HCT116 (cell line): Measurements from ENCODE around the gene GNA12. TPM values are rescaled to one million over a fixed set of nuclear protein-coding genes. Genes with fewer than 3 reads are reported as not detected.

Experiments
- ATAC-seq: fragments of 200-7000 bp; cut with Tn5 transposase; 2 replicates; pipeline ENCODE4 v1.9.1; 2020; ENCODE audit warnings: mild to moderate bottlenecking, moderate library complexity
- BruUV-seq: library from RNA; stranded (reverse); fragments of 400-500 nt; replicated peaks from 2 replicates; lab custom pipeline; 2021; lab: Mats Ljungman, UMichigan
- CTCF ChIA-PET: fragments of 300-600 bp; sonication (Branson Sonifier 250); formaldehyde crosslinking; loops from one replicate; lab custom pipeline; 2021; ENCODE audit warnings: antibody characterized with exemption; lab: Charles Lee
- POLR2A ChIA-PET: fragments of 300-600, 350-600 bp; sonication (Branson Sonifier 250); formaldehyde crosslinking; loops from one replicate; lab custom pipeline; 2021; ENCODE audit warnings: antibody characterized with exemption; lab: Charles Lee
- RAD21 ChIA-PET, 2 experiments: fragments of 300-600 bp; sonication (Branson Sonifier 250); formaldehyde crosslinking; loops; one replicate each; lab custom pipeline; 2023; ENCODE audit warnings: low total read pairs in 2 of 2; ENCODE audit not compliant: uncharacterized antibody in 2 of 2, unreplicated experiment in 2 of 2, low non-redundant PET in 1 of 2; lab: Charles Lee
- DNase-seq: peaks from one replicate; pipeline ENCODE4 v3.0.0-alpha.2; 2010; ENCODE audit warnings: low read depth, low spot score
- H2AFZ ChIP-seq: fragments of 200-600 bp; shearing (Covaris generic), sonication (generic); 2 replicates; pipeline ENCODE4 v1.6.1; 2017; ENCODE audit warnings: low read depth, mixed run types, mixed read lengths, antibody characterized with exemption, low read length; ENCODE audit not compliant: poor library complexity, severe bottlenecking
- H3K27ac ChIP-seq: 2 replicates; pipeline ENCODE4 v1.5.1; 2012; ENCODE audit warnings: low read depth, low read length
- H3K27me3 ChIP-seq: fragments of 200-600 bp; sonication (generic); 2 replicates; pipeline ENCODE4 v1.6.1; 2016; ENCODE audit warnings: mixed run types, low read length, mixed read lengths; ENCODE audit not compliant: insufficient read depth
- H3K36me3 ChIP-seq, 2 experiments: fragments of 200-500 bp in 1 of 2; fragments of 200-600 bp in 1 of 2; sonication (Bioruptor generic) in 1 of 2; sonication (generic) in 1 of 2; 2 replicates each; pipeline versions ENCODE4 v1.5.1 to v1.6.1; 2014 to 2016; ENCODE audit warnings: low read length in 2 of 2, inconsistent platforms in 1 of 2, mixed read lengths in 1 of 2, mixed run types in 1 of 2; ENCODE audit not compliant: insufficient read depth in 2 of 2, control insufficient read depth in 1 of 2
- H3K4me1 ChIP-seq, 2 experiments: fragments of 200-600 bp in 1 of 2; sonication (generic) in 1 of 2; 2 replicates each; pipeline versions ENCODE4 v1.5.1 to v1.6.1; 2012 to 2017; ENCODE audit warnings: low read length in 2 of 2, inconsistent platforms in 1 of 2, mild to moderate bottlenecking in 1 of 2, mixed read lengths in 1 of 2, mixed run types in 1 of 2, moderate library complexity in 1 of 2; ENCODE audit not compliant: insufficient read depth in 2 of 2, control insufficient read depth in 1 of 2
- H3K4me2 ChIP-seq: fragments of 200-600 bp; sonication (generic); 2 replicates; pipeline ENCODE4 v1.6.1; 2017; ENCODE audit warnings: mixed run types, low read length, mixed read lengths
- H3K4me3 ChIP-seq, 2 experiments: fragments of 200-600 bp in 1 of 2; sonication (generic) in 1 of 2; replicated peaks in 1 of 2; 2 replicates each; pipeline ENCODE4 v1.5.1; 2011 to 2016; ENCODE audit warnings: low read length in 2 of 2, control low read depth in 1 of 2, low read depth in 1 of 2, mild to moderate bottlenecking in 1 of 2, mixed read lengths in 1 of 2, mixed run types in 1 of 2
- H3K79me2 ChIP-seq: fragments of 200-600 bp; sonication (generic); 2 replicates; pipeline ENCODE4 v1.6.1; 2017; ENCODE audit warnings: mild to moderate bottlenecking, mixed run types, low read length, moderate library complexity, mixed read lengths; ENCODE audit not compliant: insufficient read depth
- H3K9ac ChIP-seq: fragments of 200-600 bp; sonication (generic); 2 replicates; pipeline ENCODE4 v1.6.1; 2016; ENCODE audit warnings: low read length, mixed read lengths
- H3K9me2 ChIP-seq: fragments of 200-600 bp; sonication (generic), shearing (Covaris generic); 2 replicates; pipeline ENCODE4 v1.6.1; 2017; ENCODE audit warnings: mixed run types, mild to moderate bottlenecking, moderate library complexity; ENCODE audit not compliant: insufficient read depth
- H3K9me3 ChIP-seq, 2 experiments: fragments of 200-500 bp in 1 of 2; fragments of 200-600 bp in 1 of 2; sonication (Bioruptor generic) in 1 of 2; sonication (generic) in 1 of 2; 2 replicates each; pipeline ENCODE4 v1.6.1; 2014 to 2017; ENCODE audit warnings: low read length in 2 of 2, mixed read lengths in 2 of 2, inconsistent platforms in 1 of 2, low read depth in 1 of 2, mild to moderate bottlenecking in 1 of 2, mixed run types in 1 of 2, moderate library complexity in 1 of 2; ENCODE audit not compliant: control insufficient read depth in 1 of 2, insufficient read depth in 1 of 2
- H4K20me1 ChIP-seq: fragments of 200-600 bp; sonication (generic), shearing (Covaris generic); 2 replicates; pipeline ENCODE4 v1.6.1; 2017; ENCODE audit warnings: mixed run types, mild to moderate bottlenecking, moderate library complexity; ENCODE audit not compliant: insufficient read depth
- ATF3 ChIP-seq: IDR thresholded peaks from 2 replicates; pipeline ENCODE4 v1.6.1; 2012
- CBX3 ChIP-seq: IDR thresholded peaks from 2 replicates; pipeline ENCODE4 v1.6.1; 2012; ENCODE audit warnings: low read depth
- CEBPB ChIP-seq: IDR thresholded peaks from 2 replicates; pipeline ENCODE4 v1.6.1; 2012; ENCODE audit warnings: low read depth
- EGR1 ChIP-seq: IDR thresholded peaks from 2 replicates; pipeline ENCODE4 v1.6.1; 2012; ENCODE audit warnings: low read depth
- ELF1 ChIP-seq: IDR thresholded peaks from 2 replicates; pipeline ENCODE4 v1.6.1; 2012; ENCODE audit warnings: low read depth, borderline replicate concordance
- EZH2phosphoT487 ChIP-seq: fragments of 200-600 bp; IDR thresholded peaks from 2 replicates; pipeline ENCODE4 v1.6.1; 2018; ENCODE audit warnings: antibody characterized with exemption, borderline replicate concordance
- JUND ChIP-seq: IDR thresholded peaks from 2 replicates; pipeline ENCODE4 v1.6.1; 2012
- MAX ChIP-seq: IDR thresholded peaks from 2 replicates; pipeline ENCODE4 v1.6.1; 2012
- RAD21 ChIP-seq: IDR thresholded peaks from 2 replicates; pipeline ENCODE4 v1.6.1; 2012; ENCODE audit warnings: low read depth, mild to moderate bottlenecking
- SIN3A ChIP-seq: IDR thresholded peaks from 2 replicates; pipeline ENCODE4 v1.6.1; 2012; ENCODE audit warnings: low read depth
- SP1 ChIP-seq: IDR thresholded peaks from 2 replicates; pipeline ENCODE4 v1.6.1; 2012; ENCODE audit warnings: low read depth
- TCF7L2 ChIP-seq: IDR thresholded peaks from 2 replicates; pipeline ENCODE4 v1.7.0; 2011; ENCODE audit warnings: borderline replicate concordance, inconsistent platforms; ENCODE audit not compliant: insufficient read depth, insufficient read length; ENCODE audit errors: extremely low read depth
- YY1 ChIP-seq: IDR thresholded peaks from 2 replicates; pipeline ENCODE4 v1.6.1; 2011; ENCODE audit warnings: low read length, low read depth, moderate library complexity, mild to moderate bottlenecking; ENCODE audit not compliant: insufficient replicate concordance; ENCODE audit errors: extremely low read depth
- ZBTB33 ChIP-seq: IDR thresholded peaks from 2 replicates; pipeline ENCODE4 v1.6.1; 2011; ENCODE audit warnings: mild to moderate bottlenecking, low read length, moderate library complexity; ENCODE audit not compliant: insufficient replicate concordance; ENCODE audit errors: extremely low read depth
- ZNF274 ChIP-seq: fragments of 200-500 bp; sonication (Bioruptor generic); IDR thresholded peaks from 2 replicates; pipeline ENCODE4 v1.6.1; 2014; ENCODE audit warnings: mild to moderate bottlenecking, low read depth, low read length, inconsistent platforms
- intact Hi-C: fragments of 100-400 bp; cut with micrococcal nuclease; formaldehyde crosslinking; loops from 2 replicates; pipeline ENCODE4 v1.10.0; 2022
- total RNA-seq: library from RNA; stranded (reverse); gene quantifications from one replicate; pipeline ENCODE4 v1.2.1, GENCODE V29; 2021; ENCODE audit not compliant: unreplicated experiment

GNA12 gene
- total RNA-seq, 1 experiment from 2014 or later, result 32.6 TPM

- ChIA-PET POLR2A (no interaction called here), CTCF (no interaction called here), RAD21 (no interaction called here)
- no peak overlapping the region for H2AFZ ChIP-seq
- no peaks in the 10 kb centered on the region for H4K20me1 ChIP-seq
- no peaks in the 10 kb centered on the region for H3K79me2 ChIP-seq
- TF ChIP-seq ZNF274, result no peak
- TF ChIP-seq ELF1, result no peak
- no peak for TF ChIP-seq RAD21
- TF ChIP-seq CBX3, result no peak
- TF ChIP-seq SIN3A, result no peak
- no peak for TF ChIP-seq EZH2phosphoT487
- TF ChIP-seq YY1, result no peak
- TF ChIP-seq SP1, result no peak
- TF ChIP-seq MAX, result no peak
- no peak for TF ChIP-seq EGR1
- no peak for TF ChIP-seq JUND
- no peak for TF ChIP-seq ATF3
- no peak for TF ChIP-seq ZBTB33
- TF ChIP-seq TCF7L2, result no peak
- TF ChIP-seq CEBPB, result no peak
- DNase-seq, result no peak
- no TSS peak for BruUV-seq
- no peak overlapping the region for H3K4me2 ChIP-seq
- intact Hi-C loops, result no loop called here
- peaks cover 11 to 14% of the 10 kb centered on the region in 2 experiments for H3K4me1 ChIP-seq
- no peaks in the 10 kb centered on the region for H3K36me3 ChIP-seq
- ATAC-seq, result no peak
- H3K27ac ChIP-seq, result no peak overlapping the region
- no peaks in the 10 kb centered on the region for H3K27me3 ChIP-seq
- no peak overlapping the region for H3K4me3 ChIP-seq
- no peaks in the 10 kb centered on the region for H3K9me3 ChIP-seq
- H3K9ac ChIP-seq, result no peak overlapping the region
- H3K9me2 ChIP-seq, result no peaks in the 10 kb centered on the region
Measured at GRCh38 chr7:2717293-2718261, 126.5 kb downstream of the GNA12 start.
